HG03064 (cell line): ENCODE measurements around the gene NR1H2.
"Not testable (repeated sequence)": the region's sequence is repeated elsewhere in the genome, so short reads cannot be mapped to it uniquely, and the experiment has no call there.

Source experiments
- ATAC-seq: cut with Tn5 transposase; IDR thresholded peaks from one replicate; pipeline ENCODE4 v1.9.1; 2021; ENCODE audit warnings: low read depth; ENCODE audit not compliant: unreplicated experiment

Gene NR1H2

GRCh38 chr19:50377517-50377916 is 1.3 kb downstream of the NR1H2 start:
- ATAC-seq: no peak

GRCh38 chr19:50378169-50378862 is 2.1 kb downstream of the NR1H2 start:
- no peak for ATAC-seq

- ATAC-seq: no peak
Measured at GRCh38 chr19:50378863-50379236, 2.6 kb downstream of the NR1H2 start.

GRCh38 chr19:50379602-50380001 is 3.3 kb downstream of the NR1H2 start:
- ATAC-seq: no peak

- no peak for ATAC-seq
Measured at GRCh38 chr19:50380137-50380536, 3.9 kb downstream of the NR1H2 start.

GRCh38 chr19:50380751-50381151 is 4.5 kb downstream of the NR1H2 start:
- no peak for ATAC-seq

GRCh38 chr19:50381881-50382729 is 5.8 kb downstream of the NR1H2 start:
- ATAC-seq: no peak

GRCh38 chr19:50383001-50383851 is 7.0 kb downstream of the NR1H2 start:
- ATAC-seq: no peak

GRCh38 chr19:50383852-50384684 is 7.8 kb downstream of the NR1H2 start, which contains the start of gene POLD1:
Gene POLD1 (plus strand): TSS chr19:50384347. CDS start chr19:50398852, 14,505 bp downstream.
- ATAC-seq: peak; percentile 72

GRCh38 chr19:50384685-50385535 is 8.7 kb downstream of the NR1H2 start:
- no peak for ATAC-seq

- ATAC-seq: no peak
Measured at GRCh38 chr19:50387176-50387867, 11.1 kb downstream of the NR1H2 start.

- ATAC-seq: no peak
Measured at GRCh38 chr19:50387868-50388245, 11.6 kb downstream of the NR1H2 start.

GRCh38 chr19:50390295-50390694 is 14.0 kb downstream of the NR1H2 start:
- not testable (repeated sequence) for ATAC-seq

- ATAC-seq: not testable (repeated sequence)
Measured at GRCh38 chr19:50390952-50391351, 14.7 kb downstream of the NR1H2 start.

- no peak for ATAC-seq
Measured at GRCh38 chr19:50392759-50393158, 16.5 kb downstream of the NR1H2 start.

- ATAC-seq: no peak
Measured at GRCh38 chr19:50393589-50393988, 17.3 kb downstream of the NR1H2 start.

- no peak for ATAC-seq
Measured at GRCh38 chr19:50394017-50394416, 17.8 kb downstream of the NR1H2 start.

GRCh38 chr19:50398675-50399367 is 22.6 kb downstream of the NR1H2 start:
- ATAC-seq: no peak
